ENCODE results near the gene C16orf90.

Gene C16orf90

GRCh38 chr16:3461151-3461550, 34.1 kb downstream of the C16orf90 start:
- peak; percentile 22 to 58 (median 34) for DNase-seq

GRCh38 chr16:3460585-3460984, 34.7 kb downstream of the C16orf90 start:
- no peak for DNase-seq

GRCh38 chr16:3460121-3460520, 35.2 kb downstream of the C16orf90 start:
- no peak for DNase-seq

GRCh38 chr16:3459401-3460090, 35.7 kb downstream of the C16orf90 start:
- DNase-seq: peak in 2 of 6 experiments; percentile 28 to 38

- DNase-seq: peak in 2 of 6 experiments; percentile 3 to 28
These were observed 36.4 kb downstream of the C16orf90 start for GRCh38 chr16:3458852-3459361.

GRCh38 chr16:3458278-3458851, 36.9 kb downstream of the C16orf90 start:
- peak in 2 of 6 experiments; percentile 30 to 39 for DNase-seq

GRCh38 chr16:3457434-3458252, 37.6 kb downstream of the C16orf90 start:
- DNase-seq: peak; percentile 81 to 92 (median 84)

- DNase-seq: no peak
These were observed 40.6 kb downstream of the C16orf90 start for GRCh38 chr16:3454631-3455147.

- DNase-seq: no peak
These were observed 41.2 kb downstream of the C16orf90 start for GRCh38 chr16:3454093-3454492.

- DNase-seq: peak in 4 of 6 experiments; percentile 9 to 34 (median 14)
These were observed 51.3 kb downstream of the C16orf90 start for GRCh38 chr16:3444032-3444388.

Data from stimulated activated naive CD4-positive, alpha-beta T cell (primary cell).